ENCODE data around the gene MRPL38. TPM values are rescaled to one million over a fixed set of nuclear protein-coding genes. Genes with fewer than 3 reads are reported as not detected.
"Not testable (repeated sequence)": the region's sequence is repeated elsewhere in the genome, so short reads cannot be mapped to it uniquely, and the experiment has no call there.

The MRPL38 gene
- polyA plus RNA-seq, 1 of the 3 experiments (the other 2 are of a cell fraction): 93.9 TPM

GRCh38 chr17:75888484-75888883 is 16.2 kb downstream of the MRPL38 start:
- no peak for DNase-seq
- no peaks in the 10 kb centered on the region for H3K9me3 ChIP-seq
- peaks cover 0 to 15% of the 10 kb centered on the region in 2 experiments for H3K36me3 ChIP-seq (replicated peaks in 1 of 2; ENCODE audit: control insufficient read depth in 1 of 2, insufficient read depth in 2 of 2, low read length in 1 of 2)
- H3K9me2 ChIP-seq: no peaks in the 10 kb centered on the region
- H3K27me3 ChIP-seq (ENCODE audit: insufficient read depth): no peaks in the 10 kb centered on the region
- CTCF ChIA-PET: interaction anchor here (1.0 to 16.0 kb wide), 4 partner anchors 10 to 61 kb away, joined by 3 to 214 read pairs (median 4); partner anchors contain the start of genes TRIM47 and WBP2
- no peak overlapping the region for H3K27ac ChIP-seq (ENCODE audit: low read depth in 2 of 2, low read length in 1 of 2)
- POLR2A ChIA-PET: interaction anchor here (0.7 to 1.2 kb wide), 2 partner anchors 8 to 10 kb away, joined by 3 to 4 read pairs; partner anchors contain the start of genes TRIM47 and TRIM65
- 75% methylated on average over 6 of the region's 6 CpGs for WGBS (ENCODE audit: low lambda C conversion rate)
- TF ChIP-seq FOXJ3 (CRISPR knock-in tag; IDR thresholded peaks at IDR 0.05) (no peak), REST (IDR thresholded peaks at IDR 0.05; ENCODE audit: low read depth, low read length) (no peak), ELF1 (IDR thresholded peaks at IDR 0.05) (no peak), RFX5 (IDR thresholded peaks at IDR 0.05; ENCODE audit: low read length) (no peak), USF2 (IDR thresholded peaks at IDR 0.05; ENCODE audit: borderline replicate concordance, low read depth, low read length) (no peak)
- TF ChIP-seq, protein P1, sequence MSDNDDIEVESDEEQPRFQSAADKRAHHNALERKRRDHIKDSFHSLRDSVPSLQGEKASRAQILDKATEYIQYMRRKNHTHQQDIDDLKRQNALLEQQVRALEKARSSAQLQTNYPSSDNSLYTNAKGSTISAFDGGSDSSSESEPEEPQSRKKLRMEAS (IDR thresholded peaks at IDR 0.05; ENCODE audit: low read depth): no peak
- H3K4me2 ChIP-seq: no peak overlapping the region
- H4K20me1 ChIP-seq (ENCODE audit: insufficient read depth): no peaks in the 10 kb centered on the region
- no peak overlapping the region for H3K9ac ChIP-seq
- H2AFZ ChIP-seq (ENCODE audit: low read depth): no peak overlapping the region
- no peak overlapping the region for H3K4me3 ChIP-seq (ENCODE audit: low read depth in 2 of 2, low read length in 1 of 2)
- no peaks in the 10 kb centered on the region for H3K4me1 ChIP-seq (ENCODE audit: control insufficient read depth in 1 of 2, insufficient read depth in 2 of 2, low read depth in 1 of 2, low read length in 1 of 2)
- peaks cover 6% of the 10 kb centered on the region; the same call in 1 of the 2 replicates for H3K79me2 ChIP-seq (ENCODE audit: insufficient read depth)
- H3F3A ChIP-seq (replicated peaks; ENCODE audit: insufficient read depth): peaks cover 21% of the 10 kb centered on the region

DNA sequence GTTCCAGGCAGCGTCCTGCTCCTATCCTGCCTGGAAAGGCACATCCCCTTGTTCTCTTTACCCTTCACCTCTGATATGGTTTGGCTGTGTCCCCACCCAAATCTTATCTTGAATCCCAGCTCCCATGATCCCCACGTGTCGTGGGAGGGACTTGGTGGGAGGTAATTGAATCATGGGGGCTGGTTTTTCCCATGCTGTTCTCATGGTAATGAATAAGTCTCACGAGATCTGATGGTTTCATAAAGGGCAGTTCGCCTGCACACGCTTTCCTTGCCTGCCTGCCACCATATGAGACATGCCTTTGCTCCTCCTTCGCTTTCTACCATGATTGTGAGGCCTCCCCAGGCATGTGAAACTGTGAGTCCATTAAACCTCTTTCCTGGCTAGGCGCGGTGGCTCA is 18.8 kb downstream of the MRPL38 start:
- H3K4me2 ChIP-seq; H3K79me2 ChIP-seq (ENCODE audit: insufficient read depth); POLR2A ChIA-PET; H2AFZ ChIP-seq (ENCODE audit: low read depth); H3K36me3 ChIP-seq (replicated peaks in 1 of 2; ENCODE audit: control insufficient read depth in 1 of 2, insufficient read depth in 2 of 2, low read length in 1 of 2); H3K9me3 ChIP-seq; H3K9me2 ChIP-seq; H4K20me1 ChIP-seq (ENCODE audit: insufficient read depth); H3K27me3 ChIP-seq (ENCODE audit: insufficient read depth); H3K9ac ChIP-seq; DNase-seq; H3K4me1 ChIP-seq (ENCODE audit: control insufficient read depth in 1 of 2, insufficient read depth in 2 of 2, low read depth in 1 of 2, low read length in 1 of 2); H3K4me3 ChIP-seq (ENCODE audit: low read depth in 2 of 2, low read length in 1 of 2); H3K27ac ChIP-seq (ENCODE audit: low read depth in 2 of 2, low read length in 1 of 2): not testable (repeated sequence)
- CTCF ChIA-PET: interaction anchor here (1.6 to 16.0 kb wide), 3 partner anchors 8 to 19 kb away, joined by 6 to 214 read pairs (median 214); partner anchors contain the start of genes MRPL38, TRIM47 and TRIM65
- WGBS (ENCODE audit: low lambda C conversion rate): 75% methylated on average over 9 of the region's 9 CpGs
- peaks cover 21% of the 10 kb centered on the region for H3F3A ChIP-seq (replicated peaks; ENCODE audit: insufficient read depth)
